Nephron progenitor cell (in vitro differentiated cells): ENCODE measurements around the gene KCNH3.
"Not testable (repeated sequence)": the region's sequence is repeated elsewhere in the genome, so short reads cannot be mapped to it uniquely, and the experiment has no call there.

Source experiments
- DNase-seq: peaks from one replicate; pipeline ENCODE4 v3.0.0; 2021
- H3K27ac Mint-ChIP-seq: 2 replicates; pipeline ENCODE4 v1.8.0; 2021; ENCODE audit warnings: mild to moderate bottlenecking, moderate library complexity, mixed read lengths
- H3K27me3 Mint-ChIP-seq: 2 replicates; pipeline ENCODE4 v1.8.0; 2021; ENCODE audit warnings: mild to moderate bottlenecking, low read depth, mixed read lengths; ENCODE audit not compliant: poor library complexity
- H3K36me3 Mint-ChIP-seq: 2 replicates; pipeline ENCODE4 v1.8.0; 2021; ENCODE audit warnings: low read depth, mixed read lengths
- H3K4me1 Mint-ChIP-seq: 2 replicates; pipeline ENCODE4 v1.8.0; 2021; ENCODE audit warnings: mixed read lengths
- H3K4me3 Mint-ChIP-seq: 2 replicates; pipeline ENCODE4 v1.8.0; 2021; ENCODE audit warnings: mild to moderate bottlenecking, moderate library complexity, mixed read lengths
- H3K9me3 Mint-ChIP-seq: 2 replicates; pipeline ENCODE4 v1.8.0; 2021; ENCODE audit warnings: mild to moderate bottlenecking, moderate library complexity, mixed read lengths
- CTCF ChIP-seq: fragments of 200-600 bp; sonication (generic); IDR thresholded peaks from 2 replicates; pipeline ENCODE4 v1.5.0; 2021; ENCODE audit warnings: antibody characterized with exemption

Gene KCNH3

GRCh38 chr12:49496417-49497360 lies 42.1 kb upstream of the KCNH3 start:
- peaks cover 82% of the 10 kb centered on the region for H3K36me3 Mint-ChIP-seq
- H3K27ac Mint-ChIP-seq = peak overlapping the region; percentile 55
- TF ChIP-seq CTCF = no peak
- no peaks in the 10 kb centered on the region for H3K9me3 Mint-ChIP-seq
- DNase-seq = no peak
- H3K4me3 Mint-ChIP-seq = no peak overlapping the region
- peaks cover 2% of the 10 kb centered on the region for H3K4me1 Mint-ChIP-seq
- peaks cover 3% of the 10 kb centered on the region for H3K27me3 Mint-ChIP-seq

- Mint-ChIP-seq H3K4me3 (no peak overlapping the region), H3K9me3 (no peaks in the 10 kb centered on the region), H3K27me3 (peaks cover 3% of the 10 kb centered on the region), H3K27ac (peak overlapping the region; percentile 78), H3K36me3 (peaks cover 79% of the 10 kb centered on the region), H3K4me1 (no peaks in the 10 kb centered on the region)
- no peak for TF ChIP-seq CTCF
- DNase-seq = no peak
Measured at GRCh38 chr12:49501895-49502294, 36.9 kb upstream of the KCNH3 start.

GRCh38 chr12:49502590-49502989 lies 36.2 kb upstream of the KCNH3 start:
- no peak for TF ChIP-seq CTCF
- H3K27ac Mint-ChIP-seq = no peak overlapping the region
- H3K4me1 Mint-ChIP-seq = no peaks in the 10 kb centered on the region
- H3K9me3 Mint-ChIP-seq = no peaks in the 10 kb centered on the region
- peaks cover 72% of the 10 kb centered on the region for H3K36me3 Mint-ChIP-seq
- H3K4me3 Mint-ChIP-seq = no peak overlapping the region
- peaks cover 2% of the 10 kb centered on the region for H3K27me3 Mint-ChIP-seq
- no peak for DNase-seq

- TF ChIP-seq CTCF = no peak
Measured at GRCh38 chr12:49503674-49504180, 35.1 kb upstream of the KCNH3 start.

GRCh38 chr12:49505672-49506071 lies 33.2 kb upstream of the KCNH3 start:
- no peak overlapping the region for H3K27ac Mint-ChIP-seq
- H3K9me3 Mint-ChIP-seq = no peaks in the 10 kb centered on the region
- TF ChIP-seq CTCF = no peak
- no peak for DNase-seq
- H3K4me3 Mint-ChIP-seq = no peak overlapping the region
- H3K36me3 Mint-ChIP-seq = peaks cover 42% of the 10 kb centered on the region
- H3K4me1 Mint-ChIP-seq = no peaks in the 10 kb centered on the region
- H3K27me3 Mint-ChIP-seq = no peaks in the 10 kb centered on the region

More at GRCh38 chr12:49503674-49504180, 35.1 kb upstream of the KCNH3 start:
- Mint-ChIP-seq H3K27me3 (no peaks in the 10 kb centered on the region), H3K36me3 (peaks cover 62% of the 10 kb centered on the region), H3K27ac (no peak overlapping the region), H3K9me3 (no peaks in the 10 kb centered on the region), H3K4me1 (no peaks in the 10 kb centered on the region), H3K4me3 (no peak overlapping the region)
- DNase-seq = no peak

GRCh38 chr12:49507139-49507538 lies 31.7 kb upstream of the KCNH3 start:
- H3K9me3 Mint-ChIP-seq = no peaks in the 10 kb centered on the region
- H3K27me3 Mint-ChIP-seq = no peaks in the 10 kb centered on the region
- TF ChIP-seq CTCF = no peak
- H3K4me3 Mint-ChIP-seq = no peak overlapping the region
- H3K4me1 Mint-ChIP-seq = no peaks in the 10 kb centered on the region
- H3K36me3 Mint-ChIP-seq = peaks cover 28% of the 10 kb centered on the region
- no peak for DNase-seq
- H3K27ac Mint-ChIP-seq = no peak overlapping the region

GRCh38 chr12:49509681-49510080 lies 29.1 kb upstream of the KCNH3 start:
- H3K4me3 Mint-ChIP-seq, H3K27ac Mint-ChIP-seq, H3K27me3 Mint-ChIP-seq, DNase-seq, H3K4me1 Mint-ChIP-seq, H3K9me3 Mint-ChIP-seq: not testable (repeated sequence)
- H3K36me3 Mint-ChIP-seq = peaks cover 17% of the 10 kb centered on the region
